Ovary (tissue), 3 donors: Measurements from ENCODE around the gene ELL2.

Experiments
- POLR2A ChIP-seq: fragments of 450-650 bp; IDR thresholded peaks from one replicate; pipeline ENCODE4 v1.6.1; 2017; ENCODE audit warnings: antibody characterized with exemption, mild to moderate bottlenecking, moderate library complexity
- TF ChIP-seq, protein P1 (sequence below), 3 donors: fragments of 450-650 bp in 2 of 3; fragments of 200-600 bp in 1 of 3; IDR thresholded peaks; one replicate each; pipeline versions ENCODE4 v1.5.1 to v1.8.0; 2016 to 2022; ENCODE audit warnings: antibody characterized with exemption in 3 of 3, mild to moderate bottlenecking in 1 of 3
- donor health status: DM: no; HTN: no; CAD: no.

DNA sequence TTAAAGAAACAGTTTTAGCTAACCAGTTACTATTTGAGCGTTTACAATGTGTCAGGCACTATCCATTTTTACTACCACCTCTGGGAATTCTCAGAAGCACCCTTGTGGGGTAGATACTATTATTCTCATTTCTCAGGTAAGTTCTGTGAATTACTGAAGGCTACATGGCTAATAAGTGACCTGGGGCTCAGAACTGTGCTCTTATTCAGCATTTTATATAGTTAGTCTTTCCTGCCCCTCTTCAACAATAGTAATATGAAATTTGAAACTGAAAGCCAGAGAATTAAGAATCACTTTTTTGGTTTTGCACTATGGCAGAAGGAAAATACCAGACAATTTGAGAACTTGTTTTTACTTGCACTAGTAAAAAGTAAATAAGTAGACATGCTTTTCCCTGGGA is 11.8 kb downstream of the ELL2 start:
- TF ChIP-seq, protein P1, sequence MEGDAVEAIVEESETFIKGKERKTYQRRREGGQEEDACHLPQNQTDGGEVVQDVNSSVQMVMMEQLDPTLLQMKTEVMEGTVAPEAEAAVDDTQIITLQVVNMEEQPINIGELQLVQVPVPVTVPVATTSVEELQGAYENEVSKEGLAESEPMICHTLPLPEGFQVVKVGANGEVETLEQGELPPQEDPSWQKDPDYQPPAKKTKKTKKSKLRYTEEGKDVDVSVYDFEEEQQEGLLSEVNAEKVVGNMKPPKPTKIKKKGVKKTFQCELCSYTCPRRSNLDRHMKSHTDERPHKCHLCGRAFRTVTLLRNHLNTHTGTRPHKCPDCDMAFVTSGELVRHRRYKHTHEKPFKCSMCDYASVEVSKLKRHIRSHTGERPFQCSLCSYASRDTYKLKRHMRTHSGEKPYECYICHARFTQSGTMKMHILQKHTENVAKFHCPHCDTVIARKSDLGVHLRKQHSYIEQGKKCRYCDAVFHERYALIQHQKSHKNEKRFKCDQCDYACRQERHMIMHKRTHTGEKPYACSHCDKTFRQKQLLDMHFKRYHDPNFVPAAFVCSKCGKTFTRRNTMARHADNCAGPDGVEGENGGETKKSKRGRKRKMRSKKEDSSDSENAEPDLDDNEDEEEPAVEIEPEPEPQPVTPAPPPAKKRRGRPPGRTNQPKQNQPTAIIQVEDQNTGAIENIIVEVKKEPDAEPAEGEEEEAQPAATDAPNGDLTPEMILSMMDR (IDR thresholded peaks at IDR 0.05), result no peak
- no peak for TF ChIP-seq POLR2A
